HG03025 (cell line): ENCODE data around the gene C5orf22.
"Not testable (repeated sequence)": the region's sequence is repeated elsewhere in the genome, so short reads cannot be mapped to it uniquely, and the experiment has no call there.

Experiments
- ATAC-seq: cut with Tn5 transposase; IDR thresholded peaks from one replicate; pipeline ENCODE4 v1.9.1; 2021; ENCODE audit warnings: mild to moderate bottlenecking, moderate library complexity; ENCODE audit not compliant: unreplicated experiment, low FRiP score

C5orf22 gene

GRCh38 chr5:31531888-31532547 is at the start of gene C5orf22, which contains the start of gene DROSHA:
C5orf22 (plus strand) TSS chr5:31532301; CDS start chr5:31532393, 92 bp downstream.
DROSHA (minus strand) TSS chr5:31532093; CDS start chr5:31529059, 3,034 bp downstream.
- peak; percentile 95 for ATAC-seq

GRCh38 chr5:31485376-31486207 is 46.5 kb upstream of the C5orf22 start:
- ATAC-seq, result no peak

- no peak for ATAC-seq
Observed at GRCh38 chr5:31486441-31486840, 45.7 kb upstream of the C5orf22 start.

GRCh38 chr5:31487506-31487905 is 44.6 kb upstream of the C5orf22 start:
- ATAC-seq, result no peak

GRCh38 chr5:31492869-31493268 is 39.2 kb upstream of the C5orf22 start:
- ATAC-seq, result no peak

GRCh38 chr5:31495336-31495735 is 36.8 kb upstream of the C5orf22 start:
- no peak for ATAC-seq

GRCh38 chr5:31496301-31496700 is 35.8 kb upstream of the C5orf22 start:
- ATAC-seq, result no peak

- ATAC-seq, result no peak
Observed at GRCh38 chr5:31496891-31497290, 35.2 kb upstream of the C5orf22 start.

- ATAC-seq, result no peak
Observed at GRCh38 chr5:31500256-31500655, 31.8 kb upstream of the C5orf22 start.

GRCh38 chr5:31502506-31502905 is 29.6 kb upstream of the C5orf22 start:
- no peak for ATAC-seq

- ATAC-seq, result no peak
Observed at GRCh38 chr5:31504529-31504928, 27.6 kb upstream of the C5orf22 start.

GRCh38 chr5:31511305-31511704 is 20.8 kb upstream of the C5orf22 start:
- ATAC-seq, result no peak

GRCh38 chr5:31516802-31517201 is 15.3 kb upstream of the C5orf22 start:
- no peak for ATAC-seq

- no peak for ATAC-seq
Observed at GRCh38 chr5:31523041-31523440, 9.1 kb upstream of the C5orf22 start.

GRCh38 chr5:31530541-31531265 is 1.4 kb upstream of the C5orf22 start:
- no peak for ATAC-seq

- peak; percentile 40 for ATAC-seq
Observed at GRCh38 chr5:31531543-31531887, 586 bp upstream of the C5orf22 start.

- ATAC-seq, result no peak
Observed at GRCh38 chr5:31534527-31535046, 2.5 kb downstream of the C5orf22 start.

- no peak for ATAC-seq
Observed at GRCh38 chr5:31536873-31537272, 4.8 kb downstream of the C5orf22 start.

GRCh38 chr5:31537349-31537748 is 5.2 kb downstream of the C5orf22 start:
- no peak for ATAC-seq

GRCh38 chr5:31537851-31538250 is 5.8 kb downstream of the C5orf22 start:
- no peak for ATAC-seq

GRCh38 chr5:31549114-31549513 is 17.0 kb downstream of the C5orf22 start:
- not testable (repeated sequence) for ATAC-seq
